ENCODE measurements around the gene CEP104. TPM values are rescaled to one million over a fixed set of nuclear protein-coding genes. Genes with fewer than 3 reads are reported as not detected.

Gene CEP104
- total RNA-seq, 1 experiment from 2014 or later: 35.6 TPM

DNA sequence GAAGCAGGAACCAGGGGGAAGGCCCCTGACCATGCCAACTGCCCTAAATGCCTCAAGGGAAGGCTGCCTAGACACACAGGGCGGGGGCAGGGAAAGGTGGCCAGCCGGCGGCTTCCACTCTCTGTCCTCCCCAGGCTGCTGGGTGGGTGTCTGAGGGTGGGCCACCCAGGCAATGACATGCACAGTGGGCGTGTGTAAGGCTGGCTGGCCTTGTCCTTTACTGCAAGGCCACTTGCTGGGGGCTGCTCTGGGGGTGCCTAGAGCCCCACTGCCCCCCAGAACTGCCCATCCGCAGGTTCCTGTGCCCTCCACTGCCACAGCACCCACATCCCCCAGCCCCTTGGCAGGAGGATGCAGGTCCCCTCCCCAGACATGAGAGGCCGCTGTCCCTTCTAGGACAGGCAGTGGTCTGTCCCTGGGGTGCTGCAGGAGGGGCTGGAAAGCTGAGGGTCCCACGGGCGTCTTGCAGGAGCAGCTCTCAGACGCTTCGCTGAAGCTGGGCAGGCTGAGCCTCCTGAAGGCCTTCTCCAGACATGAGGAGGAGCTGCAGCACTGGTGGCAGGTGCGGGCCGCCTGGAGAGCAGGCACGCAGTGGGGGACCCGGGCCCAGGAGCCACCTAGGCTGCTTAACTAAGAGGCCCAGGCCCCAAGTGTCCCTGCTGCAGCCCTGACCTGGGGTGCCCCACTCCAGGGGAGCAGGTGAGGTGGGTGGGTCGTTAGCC is 94.7 kb downstream of the CEP104 start:
- H3K9me3 Mint-ChIP-seq (ENCODE audit: unreplicated experiment): peaks cover 7% of the 10 kb centered on the region
- Histone ChIP-seq H3K4me1 (no peaks in the 10 kb centered on the region), H3K4me3 (ENCODE audit: low read depth, low read length) (no peak overlapping the region), H3K36me3 (ENCODE audit: control insufficient read depth, insufficient read depth, low read length) (no peaks in the 10 kb centered on the region), H3K27me3 (replicated peaks; ENCODE audit: control insufficient read depth, insufficient read depth, low read length) (no peaks in the 10 kb centered on the region), H3K9me3 (no peaks in the 10 kb centered on the region)
- no peak for DNase-seq
- TF ChIP-seq, protein P1, sequence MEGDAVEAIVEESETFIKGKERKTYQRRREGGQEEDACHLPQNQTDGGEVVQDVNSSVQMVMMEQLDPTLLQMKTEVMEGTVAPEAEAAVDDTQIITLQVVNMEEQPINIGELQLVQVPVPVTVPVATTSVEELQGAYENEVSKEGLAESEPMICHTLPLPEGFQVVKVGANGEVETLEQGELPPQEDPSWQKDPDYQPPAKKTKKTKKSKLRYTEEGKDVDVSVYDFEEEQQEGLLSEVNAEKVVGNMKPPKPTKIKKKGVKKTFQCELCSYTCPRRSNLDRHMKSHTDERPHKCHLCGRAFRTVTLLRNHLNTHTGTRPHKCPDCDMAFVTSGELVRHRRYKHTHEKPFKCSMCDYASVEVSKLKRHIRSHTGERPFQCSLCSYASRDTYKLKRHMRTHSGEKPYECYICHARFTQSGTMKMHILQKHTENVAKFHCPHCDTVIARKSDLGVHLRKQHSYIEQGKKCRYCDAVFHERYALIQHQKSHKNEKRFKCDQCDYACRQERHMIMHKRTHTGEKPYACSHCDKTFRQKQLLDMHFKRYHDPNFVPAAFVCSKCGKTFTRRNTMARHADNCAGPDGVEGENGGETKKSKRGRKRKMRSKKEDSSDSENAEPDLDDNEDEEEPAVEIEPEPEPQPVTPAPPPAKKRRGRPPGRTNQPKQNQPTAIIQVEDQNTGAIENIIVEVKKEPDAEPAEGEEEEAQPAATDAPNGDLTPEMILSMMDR (IDR thresholded peaks at IDR 0.05; ENCODE audit: insufficient read depth in 1 of 2, low read depth in 1 of 2, low read length in 1 of 2, severe bottlenecking in 1 of 2, unreplicated experiment in 1 of 2): no peak
- peaks cover 26% of the 10 kb centered on the region for H3K27me3 Mint-ChIP-seq (ENCODE audit: insufficient read depth, unreplicated experiment)
- H3K36me3 Mint-ChIP-seq (ENCODE audit: insufficient read depth, unreplicated experiment): no peaks in the 10 kb centered on the region
- H3K27ac Mint-ChIP-seq (ENCODE audit: unreplicated experiment): no peak overlapping the region
- intact Hi-C loops (cut with micrococcal nuclease; ENCODE audit: unreplicated experiment): no loop called here
- H3K4me1 Mint-ChIP-seq (ENCODE audit: low read depth, unreplicated experiment): peaks cover 6% of the 10 kb centered on the region
- BruUV-seq (replicated peaks): no TSS peak
- CTCF ChIA-PET: no interaction called here
- POLR2A ChIA-PET: no interaction called here
- no peak overlapping the region for H3K4me3 Mint-ChIP-seq (ENCODE audit: unreplicated experiment)

Other genes with a start within 250 kb of the CEP104 start
- 12.1 and 13.3 TPM in 2 replicates for gene MEGF6, start 245.7 kb downstream of the CEP104 start, total RNA-seq (2022)
- 39.0 and 43.9 TPM in 2 replicates for gene TPRG1L, start 232.2 kb downstream of the CEP104 start, total RNA-seq (2022)
- gene WRAP73, start 207.1 kb downstream of the CEP104 start, total RNA-seq (2022): 25.1 and 31.6 TPM in 2 replicates
- 11.7 and 11.9 TPM in 2 replicates for gene TP73, start 204.7 kb downstream of the CEP104 start, total RNA-seq (2022)
- gene CCDC27, start 104.8 kb downstream of the CEP104 start, total RNA-seq (2022): not detected in 2 replicates
- gene SMIM1, start 84.5 kb downstream of the CEP104 start, total RNA-seq (2022): 7.1 and 9.4 TPM in 2 replicates
- gene LRRC47, start 60.7 kb downstream of the CEP104 start, total RNA-seq (2022): 44.3 and 48.5 TPM in 2 replicates
- 7.1 and 7.7 TPM in 2 replicates for gene DFFB, start 265 bp upstream of the CEP104 start, total RNA-seq (2022)
- 19.0 and 19.2 TPM in 2 replicates for gene C1orf174, start 43.1 kb upstream of the CEP104 start, total RNA-seq (2022)